PFSK-1 (cell line): ENCODE measurements around the gene DDX39A.

Source experiments
- FOXP2 ChIP-seq: optimal IDR thresholded peaks from 2 replicates; pipeline ENCODE3; 2011; ENCODE audit warnings: borderline replicate concordance, control low read depth, inconsistent platforms; ENCODE audit not compliant: insufficient read depth; ENCODE audit errors: extremely low read length, extremely low read depth
- POLR2AphosphoS5 ChIP-seq: IDR thresholded peaks from 2 replicates; pipeline ENCODE4 v1.6.1; 2012; ENCODE audit warnings: low read depth, mild to moderate bottlenecking, control low read depth, low read length, moderate library complexity
- SIN3A ChIP-seq: IDR thresholded peaks from 2 replicates; pipeline ENCODE4 v1.6.1; 2012; ENCODE audit warnings: mild to moderate bottlenecking, low read length, moderate library complexity, borderline replicate concordance; ENCODE audit not compliant: insufficient read depth
- TAF1 ChIP-seq: IDR thresholded peaks from 2 replicates; pipeline ENCODE4 v1.6.1; 2012; ENCODE audit warnings: low read length, control low read depth, borderline replicate concordance; ENCODE audit not compliant: insufficient read depth
- TF ChIP-seq, protein P1 (sequence below), 2 experiments: IDR thresholded peaks; 2 replicates each; pipeline versions ENCODE4 v1.6.1 to v1.8.0; 2011 to 2012; ENCODE audit warnings: low read depth in 2 of 2, low read length in 2 of 2, control low read depth in 1 of 2, inconsistent platforms in 1 of 2, mild to moderate bottlenecking in 1 of 2, moderate library complexity in 1 of 2; ENCODE audit not compliant: insufficient read depth in 1 of 2

DNA sequence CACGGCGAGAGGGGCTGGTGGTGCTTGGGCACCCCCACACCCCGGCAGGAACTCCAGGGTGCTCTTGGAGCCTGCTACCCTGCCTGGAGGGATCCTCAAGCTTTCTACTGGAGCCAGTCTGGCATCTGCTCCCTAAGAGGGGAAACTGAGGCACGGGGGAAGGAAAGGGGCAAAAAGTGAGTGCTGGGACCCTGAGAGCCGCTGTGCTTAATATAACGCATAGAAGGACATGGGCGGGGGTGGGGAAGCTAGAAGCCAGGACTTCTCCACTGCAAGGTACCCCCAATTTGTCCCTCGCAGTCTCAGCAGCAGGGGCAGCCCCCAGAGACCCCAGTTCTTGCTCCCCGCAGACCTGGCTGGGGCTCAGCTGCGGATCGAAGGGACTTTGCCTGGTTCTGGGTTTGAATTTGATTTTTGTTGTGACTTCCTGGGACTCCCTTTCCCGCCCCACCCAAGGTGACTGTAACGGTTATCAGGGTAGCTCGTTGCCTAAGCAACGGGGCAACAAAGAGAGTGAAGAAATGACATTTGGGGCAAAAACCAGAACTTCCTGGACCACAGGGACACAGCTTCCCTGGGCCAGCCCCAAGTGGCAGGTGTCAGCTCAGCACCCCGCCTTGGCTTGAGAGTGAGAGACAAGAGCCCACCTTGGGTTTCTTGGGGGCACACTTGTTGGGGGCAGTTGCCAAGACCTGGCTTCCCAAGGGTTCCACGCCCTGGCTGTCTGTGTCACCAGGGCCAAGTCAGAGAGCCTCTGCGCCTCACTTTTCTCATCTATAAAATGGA is 37.3 kb downstream of the DDX39A start:
- TF ChIP-seq, protein P1, sequence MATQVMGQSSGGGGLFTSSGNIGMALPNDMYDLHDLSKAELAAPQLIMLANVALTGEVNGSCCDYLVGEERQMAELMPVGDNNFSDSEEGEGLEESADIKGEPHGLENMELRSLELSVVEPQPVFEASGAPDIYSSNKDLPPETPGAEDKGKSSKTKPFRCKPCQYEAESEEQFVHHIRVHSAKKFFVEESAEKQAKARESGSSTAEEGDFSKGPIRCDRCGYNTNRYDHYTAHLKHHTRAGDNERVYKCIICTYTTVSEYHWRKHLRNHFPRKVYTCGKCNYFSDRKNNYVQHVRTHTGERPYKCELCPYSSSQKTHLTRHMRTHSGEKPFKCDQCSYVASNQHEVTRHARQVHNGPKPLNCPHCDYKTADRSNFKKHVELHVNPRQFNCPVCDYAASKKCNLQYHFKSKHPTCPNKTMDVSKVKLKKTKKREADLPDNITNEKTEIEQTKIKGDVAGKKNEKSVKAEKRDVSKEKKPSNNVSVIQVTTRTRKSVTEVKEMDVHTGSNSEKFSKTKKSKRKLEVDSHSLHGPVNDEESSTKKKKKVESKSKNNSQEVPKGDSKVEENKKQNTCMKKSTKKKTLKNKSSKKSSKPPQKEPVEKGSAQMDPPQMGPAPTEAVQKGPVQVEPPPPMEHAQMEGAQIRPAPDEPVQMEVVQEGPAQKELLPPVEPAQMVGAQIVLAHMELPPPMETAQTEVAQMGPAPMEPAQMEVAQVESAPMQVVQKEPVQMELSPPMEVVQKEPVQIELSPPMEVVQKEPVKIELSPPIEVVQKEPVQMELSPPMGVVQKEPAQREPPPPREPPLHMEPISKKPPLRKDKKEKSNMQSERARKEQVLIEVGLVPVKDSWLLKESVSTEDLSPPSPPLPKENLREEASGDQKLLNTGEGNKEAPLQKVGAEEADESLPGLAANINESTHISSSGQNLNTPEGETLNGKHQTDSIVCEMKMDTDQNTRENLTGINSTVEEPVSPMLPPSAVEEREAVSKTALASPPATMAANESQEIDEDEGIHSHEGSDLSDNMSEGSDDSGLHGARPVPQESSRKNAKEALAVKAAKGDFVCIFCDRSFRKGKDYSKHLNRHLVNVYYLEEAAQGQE (IDR thresholded peaks at IDR 0.05; ENCODE audit: insufficient read depth in 1 of 2, low read depth in 2 of 2, low read length in 2 of 2): no peak
- TF ChIP-seq POLR2AphosphoS5: no peak
- no peak for TF ChIP-seq TAF1
- TF ChIP-seq SIN3A: no peak
- TF ChIP-seq FOXP2: no peak
